ENCODE data around the gene KCNH6. TPM values are rescaled to one million over a fixed set of nuclear protein-coding genes. Genes with fewer than 3 reads are reported as not detected.

KCNH6 gene
- total RNA-seq, 1 experiment from 2014 or later, result 1.6 TPM

GRCh38 chr17:63542218-63542545 lies 19.0 kb downstream of the KCNH6 start:
- peaks cover 9% of the 10 kb centered on the region for H3K27me3 Mint-ChIP-seq (ENCODE audit: low read depth)

More at GRCh38 chr17:63542218-63542545, 19.0 kb downstream of the KCNH6 start:
- Histone ChIP-seq H3K4me1 (ENCODE audit: insufficient read depth, low read length) (no peaks in the 10 kb centered on the region; the same call in 1 of the 2 replicates), H3K79me1 (ENCODE audit: insufficient read depth, low read depth, low read length, poor library complexity, severe bottlenecking) (no peaks in the 10 kb centered on the region), H3K9me3 (ENCODE audit: control insufficient read depth, low read depth, low read length) (no peaks in the 10 kb centered on the region), H3K23me2 (ENCODE audit: insufficient read length, low read depth, low read length, poor library complexity, severe bottlenecking) (peaks cover 8% of the 10 kb centered on the region), H4K5ac (ENCODE audit: insufficient read length, low read depth, low read length) (no peak overlapping the region), H4K91ac (ENCODE audit: insufficient read length, low read depth, low read length) (no peak overlapping the region), H4K20me1 (ENCODE audit: control insufficient read depth, insufficient read depth, insufficient read length) (no peaks in the 10 kb centered on the region), H3K79me2 (ENCODE audit: insufficient read depth, low read length) (no peaks in the 10 kb centered on the region), H3T11ph (ENCODE audit: low read length) (no peak overlapping the region), H2AFZ (ENCODE audit: low read length) (no peak overlapping the region), H2BK12ac (ENCODE audit: insufficient read length, low read depth, low read length) (no peak overlapping the region), H2BK120ac (ENCODE audit: low read depth, low read length, poor library complexity, severe bottlenecking) (no peak overlapping the region), H3K9ac (ENCODE audit: extremely low read depth, insufficient read length, low read length) (no peak overlapping the region), H3K27me3 (ENCODE audit: insufficient read depth, low read length) (no peaks in the 10 kb centered on the region; the same call in 1 of the 2 replicates), H2BK20ac (ENCODE audit: low read depth, low read length, poor library complexity, severe bottlenecking) (no peak overlapping the region), H3K56ac (ENCODE audit: insufficient read length, low read depth, low read length) (no peak overlapping the region), H2AK5ac (ENCODE audit: insufficient read length, low read length) (no peak overlapping the region), H2BK5ac (ENCODE audit: insufficient read length, low read length) (no peak overlapping the region), H3K4ac (ENCODE audit: low read depth, low read length) (no peak overlapping the region), H2BK15ac (ENCODE audit: low read depth, low read length) (no peak overlapping the region), H4K8ac (replicated peaks; ENCODE audit: insufficient read length, low read depth, low read length) (no peak overlapping the region), H3K14ac (ENCODE audit: insufficient read depth, low read length) (no peak overlapping the region), H3K18ac (ENCODE audit: insufficient read length, low read depth, low read length) (no peak overlapping the region), H3K23ac (ENCODE audit: insufficient read length, low read depth, low read length) (no peak overlapping the region), H3K27ac (ENCODE audit: insufficient read length, low read depth, low read length) (no peak overlapping the region), H3K4me2 (ENCODE audit: insufficient read depth, insufficient read length, low read length) (no peak overlapping the region)
- H3K4me3 Mint-ChIP-seq, result no peak overlapping the region
- no peak for DNase-seq
- H3K9me3 Mint-ChIP-seq, result no peaks in the 10 kb centered on the region; a peak in 1 of 5 replicates
- WGBS (ENCODE audit: extremely low coverage, insufficient read length, low lambda C conversion rate), result no CpG with 5 or more reads among the region's 9 CpGs
- peaks cover 5 to 14% of the 10 kb centered on the region in 2 experiments for H3K4me1 Mint-ChIP-seq
- H3K36me3 Mint-ChIP-seq (ENCODE audit: insufficient read depth in 1 of 3, low read depth in 3 of 3), result no peaks in the 10 kb centered on the region
- H3K27ac Mint-ChIP-seq, result no peak overlapping the region
- TF ChIP-seq CTCF (conservative IDR thresholded peaks at IDR 0.05), result no peak

All from H9 (cell line).